Keratinocyte (primary cell): Measurements from ENCODE around the gene ATF7IP.

Experiments
- EZH2 ChIP-seq: IDR thresholded peaks from one replicate; pipeline ENCODE4 v1.6.1; 2012; ENCODE audit warnings: inconsistent platforms, mild to moderate bottlenecking, low read length, moderate library complexity
- TF ChIP-seq, protein P1 (sequence below), 3 experiments: IDR thresholded peaks in 1 of 3; conservative IDR thresholded peaks in 1 of 3; optimal IDR thresholded peaks in 1 of 3; 2 replicates in 2 of 3; 3 replicates in 1 of 3; pipeline versions ENCODE3 to v1.5.1; 2011; ENCODE audit warnings: low read length in 3 of 3, mild to moderate bottlenecking in 3 of 3, moderate library complexity in 2 of 3, control low read depth in 1 of 3, inconsistent platforms in 1 of 3; ENCODE audit not compliant: insufficient read depth in 2 of 3; ENCODE audit errors: extremely low read depth in 1 of 3

DNA sequence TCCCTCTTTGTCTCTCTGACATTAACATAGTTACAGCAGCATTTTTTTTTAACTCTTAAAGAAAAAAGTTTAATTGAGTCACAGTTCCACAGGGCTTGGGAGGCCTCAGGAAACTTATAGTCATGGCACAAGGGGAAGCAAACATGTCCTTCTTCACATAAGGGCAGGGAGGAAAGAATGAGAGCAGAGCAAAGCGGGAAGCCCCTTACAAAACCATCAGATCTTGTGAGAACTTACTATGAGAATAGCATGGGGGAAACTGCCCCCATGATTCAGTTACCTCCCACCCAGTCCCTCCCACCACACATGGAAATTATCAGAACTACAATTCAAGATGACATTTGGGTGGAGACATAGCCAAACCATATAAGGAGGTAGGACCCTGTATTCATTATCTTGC is 106.0 kb downstream of the ATF7IP start:
- no peak for TF ChIP-seq EZH2
- TF ChIP-seq, protein P1, sequence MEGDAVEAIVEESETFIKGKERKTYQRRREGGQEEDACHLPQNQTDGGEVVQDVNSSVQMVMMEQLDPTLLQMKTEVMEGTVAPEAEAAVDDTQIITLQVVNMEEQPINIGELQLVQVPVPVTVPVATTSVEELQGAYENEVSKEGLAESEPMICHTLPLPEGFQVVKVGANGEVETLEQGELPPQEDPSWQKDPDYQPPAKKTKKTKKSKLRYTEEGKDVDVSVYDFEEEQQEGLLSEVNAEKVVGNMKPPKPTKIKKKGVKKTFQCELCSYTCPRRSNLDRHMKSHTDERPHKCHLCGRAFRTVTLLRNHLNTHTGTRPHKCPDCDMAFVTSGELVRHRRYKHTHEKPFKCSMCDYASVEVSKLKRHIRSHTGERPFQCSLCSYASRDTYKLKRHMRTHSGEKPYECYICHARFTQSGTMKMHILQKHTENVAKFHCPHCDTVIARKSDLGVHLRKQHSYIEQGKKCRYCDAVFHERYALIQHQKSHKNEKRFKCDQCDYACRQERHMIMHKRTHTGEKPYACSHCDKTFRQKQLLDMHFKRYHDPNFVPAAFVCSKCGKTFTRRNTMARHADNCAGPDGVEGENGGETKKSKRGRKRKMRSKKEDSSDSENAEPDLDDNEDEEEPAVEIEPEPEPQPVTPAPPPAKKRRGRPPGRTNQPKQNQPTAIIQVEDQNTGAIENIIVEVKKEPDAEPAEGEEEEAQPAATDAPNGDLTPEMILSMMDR (optimal IDR thresholded peaks at IDR 0.05 in 1 of 3, IDR thresholded peaks at IDR 0.05 in 1 of 3, conservative IDR thresholded peaks at IDR 0.05 in 1 of 3; ENCODE audit: extremely low read depth in 1 of 3, insufficient read depth in 2 of 3, low read length in 3 of 3): no peak
